Naive thymus-derived CD4-positive, alpha-beta T cell (primary cell): Measurements from ENCODE around the gene MARK2. TPM values are rescaled to one million over a fixed set of nuclear protein-coding genes. Genes with fewer than 3 reads are reported as not detected.

Experiments
- ATAC-seq: fragments of 150-1000 bp; cut with Tn5 transposase; 2 replicates; pipeline ENCODE4 v1.10.0; 2021; ENCODE audit warnings: mild to moderate bottlenecking, moderate library complexity
- CTCF ChIA-PET: fragments of 350-600 bp; sonication (Branson Sonifier 250); formaldehyde crosslinking; loops from one replicate; lab custom pipeline; 2021; ENCODE audit warnings: antibody characterized with exemption; lab: Charles Lee
- POLR2A ChIA-PET: fragments of 350-600 bp; sonication (Branson Sonifier 250); formaldehyde crosslinking; loops from one replicate; lab custom pipeline; 2021; ENCODE audit warnings: antibody characterized with exemption, inconsistent platforms; lab: Charles Lee
- DNase-seq, 9 donors: peaks; one replicate each; pipeline versions ENCODE4 v3.0.0 to v3.0.0-alpha.2; 2020 to 2022; ENCODE audit warnings: mixed read lengths in 1 of 9
- H3K27ac ChIP-seq: one replicate; pipeline ENCODE4 v1.7.0; 2013; ENCODE audit warnings: mild to moderate bottlenecking, low read depth, low read length, moderate library complexity
- H3K27me3 ChIP-seq, 2 donors: one replicate each; pipeline ENCODE4 v1.7.0; 2013; ENCODE audit warnings: low read length in 2 of 2, mild to moderate bottlenecking in 2 of 2, moderate library complexity in 2 of 2; ENCODE audit not compliant: control insufficient read depth in 2 of 2, insufficient read depth in 2 of 2
- H3K36me3 ChIP-seq, 3 experiments: 1 replicate in 2 of 3; 2 replicates in 1 of 3; pipeline ENCODE4 v1.7.0; 2013; ENCODE audit warnings: low read length in 3 of 3, mild to moderate bottlenecking in 3 of 3, moderate library complexity in 1 of 3; ENCODE audit not compliant: insufficient read depth in 3 of 3, control insufficient read depth in 2 of 3
- H3K4me1 ChIP-seq, 2 donors: one replicate each; pipeline ENCODE4 v1.7.0; 2013; ENCODE audit warnings: low read length in 2 of 2, mild to moderate bottlenecking in 2 of 2, moderate library complexity in 1 of 2; ENCODE audit not compliant: control insufficient read depth in 2 of 2, insufficient read depth in 2 of 2
- H3K4me3 ChIP-seq: 2 replicates; pipeline ENCODE4 v1.7.0; 2013; ENCODE audit warnings: mild to moderate bottlenecking, low read length
- H3K9me3 ChIP-seq, 3 experiments: 1 replicate in 2 of 3; 2 replicates in 1 of 3; pipeline ENCODE4 v1.7.0; 2013; ENCODE audit warnings: low read length in 3 of 3; ENCODE audit not compliant: control insufficient read depth in 2 of 3
- H3K27ac Mint-ChIP-seq, 9 donors: one replicate each; pipeline ENCODE4 v1.8.0; 2020 to 2022; ENCODE audit warnings: mixed read lengths in 9 of 9, mild to moderate bottlenecking in 8 of 9, moderate library complexity in 5 of 9, inconsistent platforms in 2 of 9
- H3K27me3 Mint-ChIP-seq, 5 donors: one replicate each; pipeline ENCODE4 v1.8.0; 2021 to 2022; ENCODE audit warnings: mixed read lengths in 5 of 5, mild to moderate bottlenecking in 1 of 5
- H3K36me3 Mint-ChIP-seq, 5 donors: one replicate each; pipeline ENCODE4 v1.8.0; 2020 to 2022; ENCODE audit warnings: mixed read lengths in 5 of 5, mild to moderate bottlenecking in 3 of 5, inconsistent platforms in 1 of 5
- H3K4me1 Mint-ChIP-seq, 7 donors: one replicate each; pipeline ENCODE4 v1.8.0; 2020 to 2022; ENCODE audit warnings: mixed read lengths in 7 of 7, mild to moderate bottlenecking in 3 of 7, inconsistent platforms in 1 of 7
- H3K4me3 Mint-ChIP-seq, 10 donors: one replicate each; pipeline ENCODE4 v1.8.0; 2020 to 2022; ENCODE audit warnings: mild to moderate bottlenecking in 10 of 10, mixed read lengths in 10 of 10, moderate library complexity in 6 of 10, inconsistent platforms in 2 of 10
- H3K9me3 Mint-ChIP-seq, 11 donors: one replicate each; pipeline ENCODE4 v1.8.0; 2020 to 2022; ENCODE audit warnings: mixed read lengths in 11 of 11, mild to moderate bottlenecking in 4 of 11, inconsistent platforms in 1 of 11, moderate library complexity in 1 of 11
- intact Hi-C, 2 donors: fragments of 100-400 bp; cut with micrococcal nuclease; formaldehyde crosslinking; loops; one replicate each; pipeline ENCODE4 v1.15.1; 2023
- polyA plus RNA-seq, 2 donors: library from polyadenylated mRNA; unstranded; fragments of 300-500 nt; fragmentation: Illumina TruSeq; gene quantifications; one replicate each; pipeline ENCODE4 v1.2.3, GENCODE V29; 2021
- total RNA-seq, 6 experiments: library from RNA in 5 of 6; stranded (reverse) in 5 of 6; gene quantifications; 1 replicate in 5 of 6; 2 replicates in 1 of 6; pipeline ENCODE4 v1.2.3 and lab custom pipeline; 2021 to 2026

Gene MARK2
- total and polyA plus RNA-seq, 7 experiments from 2014 or later: 29.4 to 69.1 (median 56.8) TPM

GRCh38 chr11:63888170-63889086 is 49.5 kb downstream of the MARK2 start:
- H3K4me1 ChIP-seq: peaks cover 49 to 65% of the 10 kb centered on the region in 2 donors
- ChIA-PET POLR2A (interaction anchor here (0.5 to 7.6 kb wide), 15 partner anchors 9 to 397 kb away, joined by 3 to 51 read pairs (median 3); partner anchors contain the start of gene MARK2), CTCF (interaction anchor here (1.1 to 4.2 kb wide), 5 partner anchors 15 to 51 kb away, joined by 4 to 18 read pairs (median 5); no protein-coding TSS in a partner anchor)
- Mint-ChIP-seq H3K4me3 (peak overlapping the region; percentile 89 to 98 (median 95)), H3K36me3 (peaks cover 0 to 14% (median 3%) of the 10 kb centered on the region in 5 donors), H3K9me3 (peaks cover 0 to 2% (median 0%) of the 10 kb centered on the region in 11 donors), H3K27ac (peak overlapping the region; percentile 85 to 98 (median 94)), H3K4me1 (peaks cover 58 to 86% (median 82%) of the 10 kb centered on the region in 7 donors), H3K27me3 (no peaks in the 10 kb centered on the region)
- intact Hi-C loops: loop anchor here (1.0 kb wide), 6 partner anchors 16 to 86 kb away; partner anchors contain the start of genes COX8A (in 1 of the 2), MARK2 (in 1 of the 2) and RCOR2 (in 1 of the 2)
- H3K36me3 ChIP-seq: no peaks in the 10 kb centered on the region
- H3K4me3 ChIP-seq: peak overlapping the region; percentile 80
- H3K9me3 ChIP-seq: no peaks in the 10 kb centered on the region
- DNase-seq (peak; percentile 30 to 75 (median 72)), ATAC-seq (peak; percentile 89)
- no peaks in the 10 kb centered on the region for H3K27me3 ChIP-seq
- peak overlapping the region; percentile 78 for H3K27ac ChIP-seq

DNA sequence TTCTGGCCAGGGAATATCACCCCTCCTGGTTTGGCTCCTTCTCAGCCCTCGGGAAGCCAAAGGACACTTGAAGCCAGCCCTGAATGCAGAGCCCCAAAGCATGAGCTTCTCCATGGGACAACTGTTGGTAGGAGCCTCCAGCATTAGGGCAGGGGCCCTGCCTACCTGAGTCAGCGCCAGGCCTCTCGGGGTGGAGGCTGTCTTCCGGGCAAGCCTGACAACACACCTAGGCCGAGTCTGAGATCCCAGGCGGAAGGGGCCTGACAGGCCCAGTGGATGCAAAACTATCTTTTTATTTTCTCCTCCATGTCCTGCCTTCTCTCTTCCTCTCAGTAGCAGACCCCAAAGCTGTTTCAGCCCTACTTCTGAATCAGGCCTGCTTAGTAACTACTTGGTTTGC is 50.4 kb downstream of the MARK2 start:
- Mint-ChIP-seq H3K4me3 (peak overlapping the region; percentile 89 to 98 (median 95)), H3K27ac (peak overlapping the region; percentile 85 to 98 (median 94)), H3K36me3 (peaks cover 0 to 15% (median 7%) of the 10 kb centered on the region in 5 donors), H3K9me3 (peaks cover 0 to 2% (median 0%) of the 10 kb centered on the region in 11 donors), H3K27me3 (no peaks in the 10 kb centered on the region), H3K4me1 (peaks cover 51 to 85% (median 79%) of the 10 kb centered on the region in 7 donors)
- POLR2A ChIA-PET: interaction anchor here (0.7 to 7.6 kb wide), 6 partner anchors 9 to 147 kb away, joined by 3 to 51 read pairs (median 4); partner anchors contain the start of gene MARK2
- DNase-seq: no peak
- Histone ChIP-seq H3K27me3 (no peaks in the 10 kb centered on the region), H3K4me3 (peak overlapping the region; percentile 80), H3K9me3 (no peaks in the 10 kb centered on the region), H3K36me3 (no peaks in the 10 kb centered on the region), H3K27ac (peak overlapping the region; percentile 78), H3K4me1 (peaks cover 49 to 57% of the 10 kb centered on the region in 2 donors)
- no peak for ATAC-seq
- intact Hi-C loops: no loop called here
- CTCF ChIA-PET: interaction anchor here (1.9 to 4.2 kb wide), 4 partner anchors 16 to 55 kb away, joined by 5 to 18 read pairs (median 8); no protein-coding TSS in a partner anchor

GRCh38 chr11:63890368-63890767 is 51.5 kb downstream of the MARK2 start:
- H3K4me3 Mint-ChIP-seq: peak overlapping the region; percentile 89 to 98 (median 95)
- CTCF ChIA-PET: interaction anchor here (1.9 to 4.2 kb wide), 3 partner anchors 16 to 54 kb away, joined by 5 to 18 read pairs (median 7); no protein-coding TSS in a partner anchor
- peak overlapping the region in 8 of 9 donors; percentile 14 to 94 (median 82) for H3K27ac Mint-ChIP-seq
- peaks cover 0 to 19% (median 7%) of the 10 kb centered on the region in 5 donors for H3K36me3 Mint-ChIP-seq
- DNase-seq (no peak), ATAC-seq (no peak)
- POLR2A ChIA-PET: interaction anchor here (1.2 to 7.6 kb wide), 5 partner anchors 8 to 52 kb away, joined by 3 to 51 read pairs (median 7); partner anchors contain the start of gene MARK2
- Histone ChIP-seq H3K27ac (peak overlapping the region; percentile 78), H3K4me1 (peaks cover 49 to 56% of the 10 kb centered on the region in 2 donors), H3K27me3 (no peaks in the 10 kb centered on the region), H3K9me3 (no peaks in the 10 kb centered on the region), H3K4me3 (no peak overlapping the region), H3K36me3 (peaks cover 0 to 7% (median 4%) of the 10 kb centered on the region in 3 experiments)
- intact Hi-C loops: no loop called here
- H3K27me3 Mint-ChIP-seq: no peaks in the 10 kb centered on the region
- H3K4me1 Mint-ChIP-seq: peaks cover 47 to 81% (median 73%) of the 10 kb centered on the region in 7 donors
- peaks cover 0 to 2% (median 0%) of the 10 kb centered on the region in 11 donors for H3K9me3 Mint-ChIP-seq

- ATAC-seq: no peak
- peaks cover 6 to 34% (median 13%) of the 10 kb centered on the region in 5 donors for H3K36me3 Mint-ChIP-seq
- Histone ChIP-seq H3K4me1 (peaks cover 53 to 54% of the 10 kb centered on the region in 2 donors), H3K27me3 (no peaks in the 10 kb centered on the region), H3K4me3 (no peak overlapping the region), H3K27ac (no peak overlapping the region), H3K9me3 (no peaks in the 10 kb centered on the region), H3K36me3 (peaks cover 12 to 26% (median 16%) of the 10 kb centered on the region in 3 experiments)
- ChIA-PET CTCF (interaction anchor here (1.2 to 2.2 kb wide), 2 partner anchors 10 to 55 kb away, joined by 3 to 12 read pairs; partner anchors contain the start of gene MARK2), POLR2A (interaction anchor here (1.2 kb wide), 1 partner anchor 54 kb away, joined by 5 read pairs; the partner anchor contains the start of gene MARK2)
- no peaks in the 10 kb centered on the region for H3K27me3 Mint-ChIP-seq
- peak in 1 of 9 donors; percentile 24 for DNase-seq
- intact Hi-C loops: no loop called here
- peaks cover 50 to 85% (median 76%) of the 10 kb centered on the region in 7 donors for H3K4me1 Mint-ChIP-seq
- peak overlapping the region in 6 of 9 donors; percentile 16 to 94 (median 64) for H3K27ac Mint-ChIP-seq
- peaks cover 0 to 2% (median 0%) of the 10 kb centered on the region in 11 donors for H3K9me3 Mint-ChIP-seq
- peak overlapping the region in 8 of 10 donors; percentile 8 to 92 (median 28) for H3K4me3 Mint-ChIP-seq
Observed at GRCh38 chr11:63892228-63892627, 53.3 kb downstream of the MARK2 start.

DNA sequence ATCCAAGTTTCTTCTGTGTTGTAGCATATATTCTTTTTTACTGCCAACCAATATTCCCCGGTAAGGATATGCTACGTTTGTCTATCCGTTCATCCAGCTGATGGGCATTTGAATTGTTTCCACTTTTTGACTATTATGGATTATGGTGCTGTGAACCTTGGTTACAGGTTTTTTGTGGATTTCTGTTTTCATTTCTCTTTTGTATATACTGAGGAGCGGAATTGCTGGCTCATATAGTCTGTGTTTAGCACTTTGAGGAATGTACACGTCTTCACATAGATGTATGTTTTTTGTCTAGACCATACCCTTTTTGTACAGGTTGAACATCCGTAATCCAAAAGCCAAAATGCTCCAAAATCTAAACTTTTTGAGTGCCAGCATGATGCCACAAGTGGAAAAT is 54.4 kb downstream of the MARK2 start:
- Mint-ChIP-seq H3K9me3 (peaks cover 0 to 1% (median 0%) of the 10 kb centered on the region in 11 donors), H3K4me1 (peaks cover 42 to 77% (median 70%) of the 10 kb centered on the region in 7 donors), H3K27me3 (no peaks in the 10 kb centered on the region), H3K27ac (peak overlapping the region in 1 of 9 donors; percentile 32), H3K4me3 (peak overlapping the region in 2 of 10 donors; percentile 48 to 51), H3K36me3 (peaks cover 9 to 43% (median 16%) of the 10 kb centered on the region in 5 donors)
- no peaks in the 10 kb centered on the region for H3K9me3 ChIP-seq
- peaks cover 44% of the 10 kb centered on the region in 2 donors for H3K4me1 ChIP-seq
- CTCF ChIA-PET: interaction anchor here (0.6 to 2.2 kb wide), 2 partner anchors 56 to 108 kb away, joined by 4 to 12 read pairs; partner anchors contain the start of gene MARK2
- POLR2A ChIA-PET: no interaction called here
- H3K27ac ChIP-seq: no peak overlapping the region
- DNase-seq (no peak), ATAC-seq (no peak)
- no peak overlapping the region for H3K4me3 ChIP-seq
- H3K27me3 ChIP-seq: no peaks in the 10 kb centered on the region
- peaks cover 16 to 37% (median 22%) of the 10 kb centered on the region in 3 experiments for H3K36me3 ChIP-seq
- intact Hi-C loops: no loop called here
